GM04504 (cell line): Measurements from ENCODE around the gene SUCO.
"Not testable (repeated sequence)": the region's sequence is repeated elsewhere in the genome, so short reads cannot be mapped to it uniquely, and the experiment has no call there.

Source experiments
- DNase-seq: peaks from one replicate; pipeline ENCODE4 v3.0.0-alpha.2; 2012; ENCODE audit warnings: low read depth

The SUCO gene

GRCh38 chr1:172561252-172561651 is 28.3 kb downstream of the SUCO start:
- no peak for DNase-seq

- no peak for DNase-seq
These were observed 33.4 kb downstream of the SUCO start for GRCh38 chr1:172566196-172566997.

DNA sequence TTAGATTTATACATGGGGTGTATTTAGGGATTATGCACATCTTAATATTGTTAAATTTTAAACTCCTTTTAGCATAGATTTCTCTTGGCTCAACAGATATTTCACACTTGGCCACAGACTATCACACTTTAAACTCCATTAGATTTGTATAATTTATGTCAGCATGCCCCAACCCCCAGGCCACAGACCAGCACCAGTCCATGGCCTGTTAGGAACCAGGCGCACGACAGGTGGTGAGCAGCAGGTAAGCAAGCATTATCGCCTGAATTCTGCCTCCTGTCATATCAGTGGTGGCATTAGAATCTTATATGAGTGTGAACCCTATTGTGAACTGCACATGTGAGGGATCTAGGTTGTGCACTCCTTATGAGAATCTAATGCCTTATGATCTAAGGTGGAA is 34.8 kb downstream of the SUCO start:
- DNase-seq = no peak

- no peak for DNase-seq
These were observed 41.1 kb downstream of the SUCO start for GRCh38 chr1:172574080-172574479.

DNA sequence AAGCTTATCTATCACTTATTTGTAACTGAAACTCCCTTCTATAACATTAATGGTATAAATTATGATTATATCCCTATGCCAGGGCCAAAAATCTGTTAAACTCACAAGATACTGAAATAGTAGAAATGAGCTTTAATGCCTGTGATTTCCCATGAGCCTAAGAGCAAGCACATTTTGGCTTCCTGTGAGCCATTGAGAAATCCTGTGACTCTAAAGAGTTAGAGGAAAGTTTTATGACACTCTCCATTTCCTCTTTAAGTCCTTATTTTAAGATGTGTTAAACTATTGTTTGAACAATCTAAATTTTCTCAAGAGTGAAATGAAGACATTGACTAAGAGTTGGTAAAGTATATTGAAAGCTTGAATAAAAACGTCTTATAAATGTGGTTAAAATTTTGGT is 45.6 kb downstream of the SUCO start:
- no peak for DNase-seq

GRCh38 chr1:172581273-172581672 is 48.3 kb downstream of the SUCO start:
- no peak for DNase-seq

DNA sequence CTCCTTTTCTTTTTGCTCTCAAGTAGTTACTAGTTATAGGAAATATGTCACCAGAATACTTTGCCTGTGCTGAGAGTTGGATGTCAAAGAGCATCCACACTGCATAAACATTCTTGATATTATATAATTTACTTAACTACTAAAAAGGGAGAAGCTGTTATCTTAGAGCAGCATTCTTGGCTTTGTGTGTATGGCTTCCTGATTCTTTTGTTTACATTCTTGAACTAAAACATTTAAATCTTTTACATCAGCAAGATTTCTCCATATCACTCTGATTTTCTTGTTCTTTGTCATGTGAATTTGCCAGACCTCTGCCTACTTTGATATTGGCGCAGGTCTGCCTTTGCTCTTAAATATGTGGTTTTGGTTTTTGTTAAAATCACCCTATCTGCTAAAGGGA is 48.8 kb downstream of the SUCO start:
- DNase-seq = no peak

GRCh38 chr1:172582889-172583288 is 49.9 kb downstream of the SUCO start:
- no peak for DNase-seq

DNA sequence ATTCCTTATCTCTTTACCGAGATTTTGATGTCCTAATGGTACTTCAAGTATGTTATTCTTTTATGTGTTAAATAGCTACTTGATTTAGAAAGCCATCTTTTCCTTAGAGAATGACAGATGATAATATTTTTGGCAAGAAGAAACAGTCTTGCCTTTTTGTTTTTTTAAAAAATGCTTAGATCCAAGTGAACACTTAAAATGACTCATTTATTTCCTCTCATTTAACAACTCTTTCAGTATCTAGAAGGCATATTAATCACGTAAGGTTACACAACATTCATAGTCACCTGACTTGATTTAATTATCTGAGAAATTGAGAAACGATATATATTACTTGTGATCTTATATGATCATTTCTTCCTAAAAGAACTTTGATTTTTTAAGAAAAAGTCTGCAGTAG is 52.4 kb downstream of the SUCO start:
- no peak for DNase-seq

DNA sequence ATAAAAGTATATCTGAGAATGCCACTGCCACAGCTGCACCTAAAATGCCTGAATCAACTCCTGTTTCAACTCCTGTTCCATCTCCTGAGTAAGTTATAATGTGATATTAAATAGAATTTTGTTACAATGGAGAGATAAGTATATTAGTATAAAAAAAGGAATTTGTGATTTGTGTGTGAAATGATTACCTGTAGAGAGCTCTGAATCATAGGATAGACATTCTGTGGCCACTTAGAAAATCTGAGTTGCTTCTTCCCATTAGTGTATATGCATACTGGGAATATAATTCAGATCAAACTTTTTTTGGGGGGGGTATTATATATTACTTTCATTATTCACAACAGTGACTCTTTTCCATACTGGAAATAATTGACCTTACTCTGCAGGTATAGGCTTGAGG is 52.9 kb downstream of the SUCO start:
- DNase-seq = no peak

DNA sequence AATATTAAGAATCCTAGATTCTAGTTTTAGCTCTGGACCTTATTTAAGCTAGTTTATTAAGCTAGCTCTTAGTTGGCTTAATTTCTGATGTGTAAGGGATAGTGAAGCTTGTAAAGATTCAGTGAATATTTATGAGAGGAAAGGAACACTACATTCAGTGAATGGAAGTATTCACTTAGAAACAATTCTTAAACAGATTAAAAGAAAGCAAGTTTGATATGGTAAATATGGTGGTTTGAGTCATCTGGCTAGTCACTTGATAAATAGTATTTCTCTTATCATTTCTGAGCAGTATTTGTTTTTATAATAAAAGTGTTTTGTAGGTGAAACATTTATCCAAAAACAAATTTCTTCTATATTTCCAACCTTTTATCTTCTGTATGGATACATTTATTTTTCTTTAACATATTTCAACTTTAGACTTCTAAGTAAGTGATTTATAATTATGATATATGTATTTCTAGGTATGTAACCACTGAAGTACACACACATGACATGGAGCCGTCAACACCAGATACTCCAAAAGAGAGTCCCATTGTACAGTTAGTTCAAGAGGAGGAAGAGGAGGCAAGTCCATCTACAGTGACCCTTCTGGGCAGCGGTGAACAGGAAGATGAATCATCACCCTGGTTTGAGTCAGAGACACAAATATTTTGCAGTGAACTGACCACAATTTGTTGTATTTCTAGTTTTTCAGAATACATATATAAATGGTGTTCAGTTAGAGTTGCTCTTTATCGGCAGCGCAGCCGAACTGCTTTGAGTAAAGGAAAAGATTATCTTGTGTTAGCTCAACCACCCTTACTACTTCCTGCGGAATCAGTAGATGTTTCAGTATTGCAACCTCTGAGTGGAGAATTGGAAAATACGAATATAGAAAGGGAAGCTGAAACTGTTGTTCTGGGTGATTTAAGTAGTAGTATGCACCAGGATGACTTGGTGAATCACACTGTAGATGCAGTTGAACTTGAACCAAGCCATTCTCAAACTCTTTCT is 55.6 kb downstream of the SUCO start:
- DNase-seq = peak; percentile 43

GRCh38 chr1:172589553-172589952 is 56.6 kb downstream of the SUCO start:
- DNase-seq = no peak

GRCh38 chr1:172591429-172591828 is 58.5 kb downstream of the SUCO start:
- not testable (repeated sequence) for DNase-seq

- DNase-seq = not testable (repeated sequence)
These were observed 62.1 kb downstream of the SUCO start for GRCh38 chr1:172595066-172595465.

GRCh38 chr1:172596782-172597181 is 63.8 kb downstream of the SUCO start:
- DNase-seq = not testable (repeated sequence)

- no peak for DNase-seq
These were observed 67.0 kb downstream of the SUCO start for GRCh38 chr1:172599912-172600311.

GRCh38 chr1:172600615-172601014 is 67.7 kb downstream of the SUCO start:
- no peak for DNase-seq

- no peak for DNase-seq
These were observed 68.2 kb downstream of the SUCO start for GRCh38 chr1:172601046-172601630.

DNA sequence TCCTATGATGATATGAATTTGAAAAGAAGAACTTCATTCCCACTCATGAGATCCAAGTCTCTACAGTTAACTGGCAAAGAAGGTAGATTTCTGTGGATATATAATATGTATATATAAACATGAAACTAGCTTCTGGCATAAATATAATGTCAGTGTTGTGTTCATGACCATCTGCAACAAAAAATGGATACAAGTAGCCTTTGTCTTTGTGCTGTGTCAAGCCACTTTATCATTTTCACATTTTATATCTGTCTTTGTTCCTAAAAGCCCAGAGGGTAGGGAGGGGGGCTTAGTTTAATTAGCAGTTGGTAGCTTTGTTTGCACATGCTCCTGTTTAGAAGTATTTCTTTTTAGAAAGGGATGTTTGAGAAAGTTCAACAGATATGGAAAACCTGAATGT is 69.8 kb downstream of the SUCO start:
- DNase-seq = no peak

DNA sequence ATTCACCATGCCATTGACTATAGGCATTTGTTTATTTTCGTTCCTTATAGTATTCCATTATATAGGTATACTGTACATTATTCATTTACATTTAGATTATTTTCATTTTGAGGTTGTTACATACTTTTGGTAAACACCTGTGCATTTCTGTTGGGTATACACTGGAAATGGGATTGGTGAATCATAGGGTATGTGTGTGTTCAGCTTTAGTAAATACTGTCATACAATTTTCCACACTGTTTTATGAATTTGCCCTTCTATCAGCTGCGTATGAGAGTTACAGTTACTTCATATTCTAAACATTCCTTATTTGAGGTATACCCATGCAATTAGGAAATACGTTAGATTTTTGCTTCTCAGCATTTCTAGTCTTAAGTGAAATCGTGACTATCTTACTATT is 70.9 kb downstream of the SUCO start:
- no peak for DNase-seq

DNA sequence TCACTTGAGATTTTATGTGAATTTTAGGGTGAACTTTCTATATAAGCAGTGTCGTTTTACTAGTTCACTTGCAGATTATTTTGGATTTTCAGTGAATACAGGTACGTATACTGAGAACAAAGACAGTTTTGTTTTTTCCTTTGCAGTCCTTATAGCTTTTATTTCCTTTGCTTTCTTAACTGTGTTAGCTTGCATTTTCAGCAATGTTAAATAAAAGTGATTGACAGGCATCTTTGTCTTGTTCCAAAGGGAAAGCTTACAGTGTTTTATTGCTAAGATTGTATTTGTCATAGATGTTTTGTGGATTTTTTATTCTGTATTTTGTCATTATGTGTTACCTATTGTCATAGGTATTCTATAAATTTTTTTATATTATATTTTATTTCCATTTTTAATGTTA is 72.7 kb downstream of the SUCO start:
- DNase-seq = no peak

DNA sequence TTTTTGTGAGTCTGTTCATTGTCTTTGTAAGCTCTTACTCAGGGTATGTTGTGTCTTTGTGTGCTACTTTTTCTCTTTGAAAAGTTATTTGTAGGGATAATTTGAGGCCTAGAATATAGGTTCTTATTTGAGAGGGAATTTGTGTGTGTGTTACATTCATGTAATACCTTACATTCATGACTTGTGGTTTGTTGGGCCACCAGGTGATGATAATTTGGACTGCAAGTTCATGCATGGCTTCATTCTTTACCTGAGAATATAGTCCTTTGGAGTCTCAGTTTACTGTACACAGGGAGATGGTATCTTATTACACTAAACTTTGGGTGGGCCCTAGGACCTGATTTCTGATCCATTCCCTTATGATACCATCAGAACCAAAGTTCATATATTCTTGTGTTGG is 74.2 kb downstream of the SUCO start:
- DNase-seq = no peak
